ENCODE measurements around the gene PDGFC.

Gene PDGFC

DNA sequence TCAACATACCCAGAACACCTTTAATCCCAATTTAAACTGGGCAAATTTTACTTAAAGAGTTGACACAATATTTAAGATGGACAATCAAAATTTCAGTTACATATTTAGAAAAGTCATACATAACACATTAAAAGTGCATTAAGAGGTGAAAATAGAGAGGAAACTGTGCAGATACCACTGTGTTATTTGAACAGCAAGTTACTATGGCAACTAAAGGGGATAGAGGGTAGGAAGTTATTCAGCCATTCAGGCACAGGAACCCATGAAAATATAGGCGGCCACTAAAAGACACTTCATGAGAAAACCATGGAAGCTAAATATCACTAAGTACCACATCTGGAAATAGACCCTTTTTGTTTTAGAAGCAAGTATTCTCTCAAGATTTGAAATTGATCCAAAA is 75.1 kb downstream of the PDGFC start:
- Histone ChIP-seq H3K4me2 (no peak overlapping the region), H3K79me2 (ENCODE audit: insufficient read depth, low read depth) (no peaks in the 10 kb centered on the region), H3K4me1 (ENCODE audit: low read depth, poor library complexity, severe bottlenecking) (peaks cover 4% of the 10 kb centered on the region), H3K4me3 (IDR thresholded peaks at IDR 0.05; ENCODE audit: insufficient read depth, low read depth, low read length) (no peak overlapping the region), H3K27ac (no peak overlapping the region), H4K20me1 (ENCODE audit: insufficient read depth) (no peaks in the 10 kb centered on the region), H3K36me3 (ENCODE audit: insufficient read depth) (no peaks in the 10 kb centered on the region), H2AFZ (ENCODE audit: low read depth) (no peak overlapping the region), H3K9ac (no peak overlapping the region), H3K27me3 (ENCODE audit: insufficient read depth, low read depth) (no peaks in the 10 kb centered on the region)
- TF ChIP-seq, protein P1, sequence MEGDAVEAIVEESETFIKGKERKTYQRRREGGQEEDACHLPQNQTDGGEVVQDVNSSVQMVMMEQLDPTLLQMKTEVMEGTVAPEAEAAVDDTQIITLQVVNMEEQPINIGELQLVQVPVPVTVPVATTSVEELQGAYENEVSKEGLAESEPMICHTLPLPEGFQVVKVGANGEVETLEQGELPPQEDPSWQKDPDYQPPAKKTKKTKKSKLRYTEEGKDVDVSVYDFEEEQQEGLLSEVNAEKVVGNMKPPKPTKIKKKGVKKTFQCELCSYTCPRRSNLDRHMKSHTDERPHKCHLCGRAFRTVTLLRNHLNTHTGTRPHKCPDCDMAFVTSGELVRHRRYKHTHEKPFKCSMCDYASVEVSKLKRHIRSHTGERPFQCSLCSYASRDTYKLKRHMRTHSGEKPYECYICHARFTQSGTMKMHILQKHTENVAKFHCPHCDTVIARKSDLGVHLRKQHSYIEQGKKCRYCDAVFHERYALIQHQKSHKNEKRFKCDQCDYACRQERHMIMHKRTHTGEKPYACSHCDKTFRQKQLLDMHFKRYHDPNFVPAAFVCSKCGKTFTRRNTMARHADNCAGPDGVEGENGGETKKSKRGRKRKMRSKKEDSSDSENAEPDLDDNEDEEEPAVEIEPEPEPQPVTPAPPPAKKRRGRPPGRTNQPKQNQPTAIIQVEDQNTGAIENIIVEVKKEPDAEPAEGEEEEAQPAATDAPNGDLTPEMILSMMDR (conservative IDR thresholded peaks at IDR 0.05; ENCODE audit: low read depth, low read length), result no peak

DNA sequence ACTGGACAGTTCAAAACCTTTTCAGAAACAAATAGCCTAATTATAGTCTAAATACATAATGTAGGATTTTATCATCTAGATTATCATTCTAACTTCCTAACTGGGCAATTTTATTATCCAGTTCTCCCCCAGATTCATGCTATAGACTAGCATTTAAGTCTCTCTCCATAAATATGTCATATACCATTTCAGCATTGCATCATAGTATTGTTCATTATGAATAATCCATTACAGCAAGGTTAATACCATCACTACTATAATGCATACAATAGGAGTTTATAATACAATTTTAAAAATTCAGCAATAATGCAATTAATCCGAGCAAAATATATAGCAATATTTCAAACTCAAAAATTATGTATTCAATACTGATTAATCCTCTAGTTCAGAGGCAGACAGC is 77.4 kb downstream of the PDGFC start:
- Histone ChIP-seq H4K20me1 (ENCODE audit: insufficient read depth) (no peaks in the 10 kb centered on the region), H3K9ac (no peak overlapping the region), H3K4me3 (IDR thresholded peaks at IDR 0.05; ENCODE audit: insufficient read depth, low read depth, low read length) (no peak overlapping the region), H3K27me3 (ENCODE audit: insufficient read depth, low read depth) (no peaks in the 10 kb centered on the region), H3K36me3 (ENCODE audit: insufficient read depth) (no peaks in the 10 kb centered on the region), H3K4me2 (no peak overlapping the region), H3K4me1 (ENCODE audit: low read depth, poor library complexity, severe bottlenecking) (no peaks in the 10 kb centered on the region), H3K27ac (no peak overlapping the region), H2AFZ (ENCODE audit: low read depth) (no peak overlapping the region), H3K79me2 (ENCODE audit: insufficient read depth, low read depth) (no peaks in the 10 kb centered on the region)
- TF ChIP-seq, protein P1 (conservative IDR thresholded peaks at IDR 0.05; ENCODE audit: low read depth, low read length), result no peak

DNA sequence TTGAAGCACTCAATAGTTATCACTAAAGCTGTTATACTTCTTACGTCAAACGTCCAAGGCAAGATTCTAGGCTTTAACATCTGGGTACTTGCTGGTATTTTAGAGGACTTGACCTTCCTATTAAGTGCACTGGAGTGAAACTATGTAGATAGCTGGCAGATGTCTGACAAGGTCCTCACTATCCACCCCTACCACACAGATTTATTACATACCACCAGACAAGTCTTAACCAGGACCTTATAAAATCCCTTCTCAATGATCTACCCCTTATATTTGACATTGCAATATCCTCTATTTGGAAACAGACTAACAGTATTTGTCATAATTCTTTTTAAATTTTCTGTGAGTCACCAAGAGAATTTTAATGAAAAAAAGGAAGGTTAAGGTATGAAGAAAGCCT is 78.8 kb downstream of the PDGFC start:
- H2AFZ ChIP-seq (ENCODE audit: low read depth), result no peak overlapping the region
- H3K27ac ChIP-seq, result no peak overlapping the region
- no peaks in the 10 kb centered on the region for H4K20me1 ChIP-seq (ENCODE audit: insufficient read depth)
- no peak overlapping the region for H3K4me2 ChIP-seq
- H3K9ac ChIP-seq, result no peak overlapping the region
- H3K4me1 ChIP-seq (ENCODE audit: low read depth, poor library complexity, severe bottlenecking), result no peaks in the 10 kb centered on the region
- no peaks in the 10 kb centered on the region for H3K36me3 ChIP-seq (ENCODE audit: insufficient read depth)
- no peak overlapping the region for H3K4me3 ChIP-seq (IDR thresholded peaks at IDR 0.05; ENCODE audit: insufficient read depth, low read depth, low read length)
- H3K79me2 ChIP-seq (ENCODE audit: insufficient read depth, low read depth), result no peaks in the 10 kb centered on the region
- no peaks in the 10 kb centered on the region for H3K27me3 ChIP-seq (ENCODE audit: insufficient read depth, low read depth)
- TF ChIP-seq, protein P1 (conservative IDR thresholded peaks at IDR 0.05; ENCODE audit: low read depth, low read length), result no peak

DNA sequence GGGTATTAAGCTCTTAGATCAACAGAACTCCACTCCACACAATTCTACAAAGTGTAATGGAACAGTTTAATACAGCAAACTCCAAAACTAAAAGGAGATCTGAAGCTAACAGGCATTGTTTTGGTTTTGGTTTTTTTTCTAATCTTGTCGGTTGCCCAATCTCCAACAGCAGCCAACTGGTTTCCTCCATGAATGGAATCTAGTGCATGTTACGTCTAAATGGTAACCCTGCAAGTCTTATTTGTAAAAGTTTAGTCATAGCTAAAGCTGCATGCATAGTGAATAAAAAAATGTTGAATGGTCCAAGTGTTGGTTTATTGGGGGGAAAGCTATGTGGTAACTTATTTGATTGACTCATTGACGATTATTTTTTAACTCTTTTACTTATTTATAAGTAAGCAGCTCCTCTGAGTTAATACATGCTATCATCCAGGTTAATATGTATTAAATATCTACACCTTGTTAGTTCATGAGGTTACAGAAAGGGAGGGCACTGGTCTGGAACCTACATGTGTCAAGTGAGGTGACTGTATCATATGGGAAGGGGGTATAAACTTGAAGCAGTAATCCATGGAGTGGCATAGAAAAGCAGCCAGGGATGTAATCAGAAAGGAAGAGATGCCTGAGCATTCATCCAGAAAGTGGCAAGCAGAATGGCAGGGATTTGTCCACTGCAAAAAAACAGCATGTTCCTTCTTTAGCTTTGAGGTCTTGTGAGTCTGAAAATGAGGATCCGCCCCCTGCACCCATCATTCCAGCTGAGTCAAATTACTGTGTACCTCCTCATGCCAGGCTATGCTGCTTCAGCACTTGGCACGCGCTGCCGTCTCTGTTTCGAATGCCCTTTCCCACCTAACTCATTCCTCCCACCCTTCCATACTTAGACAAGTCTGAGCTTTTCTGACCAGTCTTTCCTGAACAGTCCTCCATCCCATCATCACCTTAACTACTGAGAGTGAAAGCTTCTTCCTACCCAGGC is 81.7 kb downstream of the PDGFC start:
- Histone ChIP-seq H2AFZ (ENCODE audit: low read depth) (no peak overlapping the region), H3K9ac (no peak overlapping the region), H3K79me2 (ENCODE audit: insufficient read depth, low read depth) (no peaks in the 10 kb centered on the region), H3K27ac (no peak overlapping the region), H3K4me2 (no peak overlapping the region), H3K4me3 (IDR thresholded peaks at IDR 0.05; ENCODE audit: insufficient read depth, low read depth, low read length) (no peak overlapping the region), H4K20me1 (ENCODE audit: insufficient read depth) (no peaks in the 10 kb centered on the region; the same call in 1 of the 2 replicates), H3K36me3 (ENCODE audit: insufficient read depth) (no peaks in the 10 kb centered on the region), H3K4me1 (ENCODE audit: low read depth, poor library complexity, severe bottlenecking) (no peaks in the 10 kb centered on the region), H3K27me3 (ENCODE audit: insufficient read depth, low read depth) (no peaks in the 10 kb centered on the region)
- TF ChIP-seq, protein P1 (conservative IDR thresholded peaks at IDR 0.05; ENCODE audit: low read depth, low read length), result no peak
